NCI-H1105 (cell line): ENCODE data around the gene ATG5.
"Not testable (repeated sequence)": the region's sequence is repeated elsewhere in the genome, so short reads cannot be mapped to it uniquely, and the experiment has no call there.

Experiments used
- DNase-seq: peaks from one replicate; lab custom pipeline; 2025; lab: John Stamatoyannopoulos, UW

The ATG5 gene

GRCh38 chr6:106154326-106154725 is 171.2 kb downstream of the ATG5 start:
- no peak for DNase-seq

DNA sequence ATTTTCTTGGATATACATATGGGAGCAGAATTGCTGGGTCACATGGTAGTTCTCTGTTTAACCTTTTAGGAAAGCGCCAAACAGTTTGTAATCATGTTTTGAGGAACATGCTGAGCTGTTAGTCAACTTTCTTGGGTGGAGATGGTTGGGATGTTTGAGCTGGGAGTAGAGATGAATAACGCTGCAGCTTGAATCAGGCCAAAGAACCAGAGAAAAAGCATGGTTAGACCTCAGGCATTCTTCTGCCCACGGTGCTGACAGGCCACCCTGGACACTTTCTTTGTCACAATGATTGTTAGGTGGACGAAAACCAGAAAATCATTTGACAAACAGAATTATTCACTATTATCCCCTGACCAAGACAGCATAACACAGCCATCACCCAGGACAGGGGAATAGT is 172.6 kb downstream of the ATG5 start:
- DNase-seq: no peak

DNA sequence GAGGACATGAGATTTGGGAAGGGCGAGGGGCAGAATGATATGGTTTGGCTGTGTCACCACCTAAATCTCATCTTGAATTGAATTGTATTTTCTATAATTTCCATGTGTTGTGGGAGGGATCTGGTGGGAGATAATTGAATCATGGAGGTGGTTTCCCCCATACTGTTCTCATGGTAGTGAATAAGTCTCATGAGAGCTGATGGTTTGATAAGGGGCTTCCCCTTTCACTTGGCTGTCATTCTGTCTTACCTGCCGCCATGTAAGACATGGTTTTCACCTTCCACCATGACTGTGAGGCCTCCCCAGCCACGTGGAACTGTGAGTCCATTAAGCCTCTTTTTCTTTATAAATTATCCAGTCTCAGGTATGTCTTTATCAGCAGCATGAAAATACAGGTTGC is 173.1 kb downstream of the ATG5 start:
- not testable (repeated sequence) for DNase-seq

- no peak for DNase-seq
These were observed 176.0 kb downstream of the ATG5 start for GRCh38 chr6:106149472-106150069.

- DNase-seq: no peak
These were observed 178.1 kb downstream of the ATG5 start for GRCh38 chr6:106147476-106147875.

GRCh38 chr6:106146852-106147351 is 178.7 kb downstream of the ATG5 start:
- DNase-seq: no peak

- no peak for DNase-seq
These were observed 179.8 kb downstream of the ATG5 start for GRCh38 chr6:106145741-106146227.

GRCh38 chr6:106145144-106145543 is 180.4 kb downstream of the ATG5 start:
- no peak for DNase-seq

DNA sequence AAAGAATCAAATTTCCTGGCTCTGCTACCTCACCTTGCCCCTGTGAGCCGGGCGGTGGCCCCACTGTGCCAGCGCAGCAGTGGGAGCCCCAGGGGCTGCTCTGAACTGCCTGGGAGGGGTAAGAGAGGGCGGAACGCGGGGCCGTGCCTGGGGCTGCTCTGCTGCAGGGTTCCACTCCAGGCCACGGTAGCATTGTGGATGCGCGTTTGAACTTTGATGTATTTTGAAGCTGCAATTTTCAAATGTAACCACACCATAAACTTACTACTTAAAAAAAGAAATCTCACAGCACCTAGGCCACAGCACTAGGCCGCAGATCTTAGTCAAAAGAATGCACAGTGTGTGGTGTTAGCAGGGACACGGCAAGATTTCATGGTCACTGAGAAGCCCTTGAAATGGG is 181.9 kb downstream of the ATG5 start:
- DNase-seq: no peak

GRCh38 chr6:106142876-106143431 is 182.6 kb downstream of the ATG5 start:
- DNase-seq: no peak

DNA sequence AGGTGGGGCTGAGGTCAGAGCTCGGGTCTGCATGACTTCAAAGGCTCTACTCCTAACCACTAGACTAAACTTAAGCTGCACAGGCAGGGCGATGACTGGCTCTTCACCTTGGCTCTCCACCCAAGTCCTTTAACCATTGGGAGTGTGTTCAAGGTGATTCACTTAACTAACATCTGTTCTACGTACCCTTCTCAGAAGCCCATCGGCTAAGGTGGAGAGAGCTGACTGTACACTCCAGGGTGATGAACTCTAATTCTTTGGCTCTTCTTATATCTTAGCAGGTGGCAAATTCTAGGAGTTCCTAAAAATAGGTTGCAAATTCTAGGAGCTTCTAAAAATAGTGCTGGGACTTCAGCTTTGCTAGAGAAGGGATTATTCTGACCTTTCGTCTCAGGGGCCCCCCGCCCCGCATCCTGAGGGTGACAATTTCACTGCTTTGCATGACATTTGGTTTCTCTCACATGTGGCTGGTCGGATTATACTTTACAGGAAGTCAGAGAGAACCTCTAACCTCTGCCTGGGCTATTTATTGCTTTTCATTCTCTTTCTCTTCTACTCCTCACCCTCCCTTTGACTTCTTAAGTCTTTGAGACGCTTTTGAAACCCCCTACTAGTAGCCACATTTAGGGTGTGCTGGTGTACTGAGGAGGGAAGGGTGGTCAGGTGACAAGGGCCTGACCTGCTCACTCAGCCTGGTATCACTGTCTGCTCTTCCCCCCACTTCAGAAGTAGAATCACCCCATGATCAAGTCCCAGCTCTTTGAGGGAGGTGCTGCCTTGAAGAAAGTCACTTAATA is 183.9 kb downstream of the ATG5 start:
- DNase-seq: no peak

DNA sequence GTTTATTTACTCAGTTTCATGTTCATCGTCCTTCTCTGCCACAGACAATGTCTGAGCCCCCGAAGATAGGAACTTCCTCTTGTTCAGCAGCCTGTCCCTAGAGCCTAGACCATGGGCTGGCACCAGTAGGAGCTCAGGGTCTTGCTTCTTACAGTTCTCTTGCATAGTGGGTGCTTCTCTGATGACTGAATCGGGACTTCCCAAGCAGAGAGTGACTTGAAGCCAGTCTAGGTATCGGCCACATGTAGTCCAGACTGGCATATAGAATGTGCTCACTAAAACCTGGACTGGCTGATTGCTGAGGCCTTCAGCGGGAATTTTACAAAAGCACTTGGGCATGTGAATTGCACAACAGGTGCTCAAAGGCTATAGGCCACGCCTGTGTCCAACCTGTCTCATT is 187.4 kb downstream of the ATG5 start:
- no peak for DNase-seq

- DNase-seq: no peak
These were observed 188.7 kb downstream of the ATG5 start for GRCh38 chr6:106136845-106137244.

GRCh38 chr6:106135911-106136571 is 189.5 kb downstream of the ATG5 start:
- no peak for DNase-seq

DNA sequence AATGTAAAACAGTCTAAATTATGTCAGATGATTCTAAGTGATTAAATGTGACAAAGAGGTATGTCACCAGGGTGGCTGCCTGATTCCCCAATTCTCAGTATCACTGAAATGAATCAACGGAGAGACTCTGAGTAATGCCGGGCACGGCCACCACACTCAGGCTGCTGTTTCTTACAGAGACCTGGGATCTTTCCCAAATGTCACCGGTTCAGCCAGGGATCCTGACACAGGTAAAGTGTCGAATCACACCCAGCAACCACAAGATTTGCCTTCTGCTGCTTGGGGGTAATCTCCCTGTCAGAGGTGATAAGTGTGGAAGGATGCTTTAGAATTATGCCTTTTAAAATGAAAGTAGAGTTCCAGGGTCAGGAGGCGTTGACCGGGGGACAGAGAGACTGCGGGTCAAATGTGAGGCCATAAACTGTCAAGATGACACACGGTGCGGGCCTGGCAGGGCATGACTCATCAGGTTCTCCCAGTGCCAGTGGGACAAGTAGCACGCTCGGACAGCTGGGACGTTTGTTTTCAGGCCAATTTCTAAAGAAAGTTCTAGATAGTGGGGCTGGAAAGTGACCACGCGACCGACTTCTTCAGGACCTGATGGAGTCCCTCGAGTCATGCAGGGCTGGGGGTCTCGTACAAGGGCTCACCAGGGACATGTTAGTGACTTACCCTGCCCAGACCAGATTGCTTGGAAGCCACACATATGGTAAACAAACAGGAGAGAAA is 190.5 kb downstream of the ATG5 start:
- no peak for DNase-seq
